DND-41 (cell line): ENCODE measurements around the gene WARS2.

Source experiments
- EZH2 ChIP-seq: IDR thresholded peaks from 3 replicates; pipeline ENCODE4 v1.6.1; 2012; ENCODE audit warnings: borderline replicate concordance, low read depth, mild to moderate bottlenecking, moderate library complexity, low read length, inconsistent platforms; ENCODE audit not compliant: severe bottlenecking
- TF ChIP-seq, protein P1 (sequence below): IDR thresholded peaks from 2 replicates; pipeline ENCODE4 v1.5.1; 2012; ENCODE audit warnings: borderline replicate concordance, low read length, moderate library complexity, mild to moderate bottlenecking; ENCODE audit not compliant: poor library complexity, severe bottlenecking; ENCODE audit errors: extremely low read depth

DNA sequence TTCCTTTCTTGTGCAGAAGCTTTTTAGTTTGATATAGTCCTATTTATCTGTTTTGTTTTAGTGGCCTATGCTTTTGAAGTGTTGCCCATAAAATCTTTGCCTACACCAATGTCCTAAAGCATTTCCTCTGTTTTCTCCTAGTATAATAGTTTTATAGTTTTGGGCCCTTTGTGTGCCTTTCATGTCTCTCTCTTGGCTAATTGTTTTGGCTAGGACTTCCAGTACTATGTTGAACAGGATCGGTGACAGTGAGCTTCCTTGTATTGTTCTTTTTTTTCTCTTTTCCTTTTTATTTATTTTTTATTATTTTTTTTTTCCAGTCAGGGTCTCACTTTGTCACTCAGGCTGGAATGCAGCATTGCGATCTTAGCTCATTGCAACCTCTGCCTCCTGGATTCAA lies 47.0 kb upstream of the WARS2 start:
- TF ChIP-seq, protein P1, sequence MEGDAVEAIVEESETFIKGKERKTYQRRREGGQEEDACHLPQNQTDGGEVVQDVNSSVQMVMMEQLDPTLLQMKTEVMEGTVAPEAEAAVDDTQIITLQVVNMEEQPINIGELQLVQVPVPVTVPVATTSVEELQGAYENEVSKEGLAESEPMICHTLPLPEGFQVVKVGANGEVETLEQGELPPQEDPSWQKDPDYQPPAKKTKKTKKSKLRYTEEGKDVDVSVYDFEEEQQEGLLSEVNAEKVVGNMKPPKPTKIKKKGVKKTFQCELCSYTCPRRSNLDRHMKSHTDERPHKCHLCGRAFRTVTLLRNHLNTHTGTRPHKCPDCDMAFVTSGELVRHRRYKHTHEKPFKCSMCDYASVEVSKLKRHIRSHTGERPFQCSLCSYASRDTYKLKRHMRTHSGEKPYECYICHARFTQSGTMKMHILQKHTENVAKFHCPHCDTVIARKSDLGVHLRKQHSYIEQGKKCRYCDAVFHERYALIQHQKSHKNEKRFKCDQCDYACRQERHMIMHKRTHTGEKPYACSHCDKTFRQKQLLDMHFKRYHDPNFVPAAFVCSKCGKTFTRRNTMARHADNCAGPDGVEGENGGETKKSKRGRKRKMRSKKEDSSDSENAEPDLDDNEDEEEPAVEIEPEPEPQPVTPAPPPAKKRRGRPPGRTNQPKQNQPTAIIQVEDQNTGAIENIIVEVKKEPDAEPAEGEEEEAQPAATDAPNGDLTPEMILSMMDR = no peak
- TF ChIP-seq EZH2 = no peak
